HG03108 (cell line): ENCODE results near the gene GPD1L.
A peak's percentile ranks its signal among the peaks of the same experiment; 100 is the strongest.

ENCODE experiments used
- ATAC-seq: cut with Tn5 transposase; IDR thresholded peaks from one replicate; pipeline ENCODE4 v1.9.1; 2021; ENCODE audit warnings: moderate library complexity; ENCODE audit not compliant: unreplicated experiment

Gene GPD1L

GRCh38 chr3:32132706-32133105, 26.3 kb downstream of the GPD1L start:
- ATAC-seq, result no peak

DNA sequence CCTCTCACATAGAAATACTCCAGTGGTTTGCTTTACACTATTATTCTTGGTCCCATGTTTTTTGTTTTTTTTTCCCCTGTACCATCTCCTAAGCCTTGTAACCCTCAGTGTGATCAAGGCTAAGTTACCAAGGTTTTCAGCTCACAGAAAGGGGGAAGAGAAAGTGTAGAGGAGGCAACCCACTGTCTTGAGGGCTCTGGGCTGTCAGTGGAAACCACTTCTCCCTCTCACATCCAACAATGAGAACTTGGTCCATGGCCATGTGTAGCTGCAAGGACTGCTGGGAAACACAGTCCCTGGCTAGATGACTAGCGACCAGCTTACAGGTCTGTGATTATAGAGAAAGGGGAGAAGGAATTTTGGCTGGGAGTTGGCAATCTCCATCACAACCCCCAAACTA, 30.3 kb downstream of the GPD1L start:
- no peak for ATAC-seq

- ATAC-seq, result no peak
Measured at GRCh38 chr3:32137870-32138269, 31.4 kb downstream of the GPD1L start.

DNA sequence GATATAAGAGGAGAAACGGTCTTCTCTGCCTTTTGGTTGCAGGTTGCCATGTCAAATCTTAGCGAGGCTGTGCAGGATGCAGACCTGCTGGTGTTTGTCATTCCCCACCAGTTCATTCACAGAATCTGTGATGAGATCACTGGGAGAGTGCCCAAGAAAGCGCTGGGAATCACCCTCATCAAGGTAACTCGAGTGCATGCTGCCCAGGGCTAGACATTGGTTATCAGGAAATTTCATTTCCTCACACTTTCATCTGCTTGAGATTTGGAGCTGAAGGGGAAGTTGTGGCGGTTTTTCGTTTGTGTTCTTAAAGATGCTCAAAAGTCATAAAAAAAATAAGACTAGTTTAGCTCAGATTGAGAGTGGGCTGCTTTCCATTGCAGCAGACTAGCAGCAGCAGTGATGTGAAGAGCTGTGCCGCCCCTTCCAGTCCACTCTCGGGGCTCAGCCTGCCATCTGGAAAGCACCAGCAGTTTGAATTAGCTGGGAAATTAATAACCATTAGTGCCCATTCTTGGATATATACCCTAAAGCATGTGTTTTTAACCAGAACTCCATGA, 32.2 kb downstream of the GPD1L start:
- peak; percentile 56 for ATAC-seq

DNA sequence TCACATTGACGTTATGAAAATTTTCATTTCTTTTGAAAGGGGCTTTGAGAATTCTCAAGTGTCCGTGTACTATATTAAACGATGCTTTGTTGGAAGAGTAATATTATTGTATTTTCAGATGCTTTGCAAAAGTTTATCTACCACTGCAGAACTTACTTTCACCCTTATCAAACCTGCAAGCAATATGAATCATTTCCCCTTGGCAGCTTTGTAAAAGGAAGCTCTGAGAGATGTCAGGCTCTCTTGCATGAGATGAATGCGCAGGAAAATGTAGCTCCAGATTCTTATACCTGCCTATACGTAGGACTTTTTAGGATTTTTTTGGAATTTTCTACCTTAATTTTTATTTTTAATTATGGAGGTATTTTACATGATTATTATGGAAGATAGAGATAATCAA, 34.5 kb downstream of the GPD1L start:
- no peak for ATAC-seq

DNA sequence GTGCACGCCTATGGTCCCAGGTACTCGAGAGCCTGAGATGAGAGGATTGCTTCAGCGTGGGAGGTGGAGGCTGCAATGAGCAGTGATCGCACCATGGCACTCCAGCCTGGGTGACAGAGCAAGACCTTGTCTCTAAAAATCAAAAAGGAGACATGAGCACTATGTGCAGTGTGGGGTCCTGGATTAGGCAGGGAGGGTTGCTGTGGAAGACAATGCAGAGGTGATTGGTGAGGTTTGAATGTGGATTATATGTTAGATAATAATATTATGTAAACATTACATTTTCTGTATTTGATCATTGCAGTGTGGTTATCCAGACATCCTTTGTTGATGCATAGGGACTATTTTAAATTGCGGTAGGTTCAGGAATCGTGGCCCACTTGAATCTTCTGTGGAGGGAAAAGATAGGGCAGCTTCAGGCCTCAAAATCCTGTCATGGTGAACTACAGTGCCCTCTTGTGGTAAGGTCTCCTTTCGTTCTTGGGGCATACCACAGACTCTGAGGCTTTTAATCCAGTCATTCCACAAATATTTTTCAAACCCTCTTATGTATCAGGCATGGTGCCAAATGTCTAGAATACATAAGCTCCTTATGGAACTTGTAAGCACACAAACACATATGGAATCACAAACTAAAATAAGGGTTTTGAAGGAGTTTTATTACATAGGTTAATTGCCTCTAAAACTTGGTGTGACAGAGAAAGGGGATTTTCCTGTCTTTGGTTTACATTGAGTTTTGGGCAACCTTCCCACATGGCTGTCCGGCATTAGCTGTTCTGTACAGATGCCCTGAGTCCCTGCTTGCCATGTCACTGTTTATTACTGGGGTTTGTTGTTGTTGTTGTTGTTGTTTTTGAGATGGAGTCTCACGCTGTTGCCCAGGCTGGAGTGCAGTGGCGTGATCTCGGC, 37.7 kb downstream of the GPD1L start:
- ATAC-seq, result no peak

DNA sequence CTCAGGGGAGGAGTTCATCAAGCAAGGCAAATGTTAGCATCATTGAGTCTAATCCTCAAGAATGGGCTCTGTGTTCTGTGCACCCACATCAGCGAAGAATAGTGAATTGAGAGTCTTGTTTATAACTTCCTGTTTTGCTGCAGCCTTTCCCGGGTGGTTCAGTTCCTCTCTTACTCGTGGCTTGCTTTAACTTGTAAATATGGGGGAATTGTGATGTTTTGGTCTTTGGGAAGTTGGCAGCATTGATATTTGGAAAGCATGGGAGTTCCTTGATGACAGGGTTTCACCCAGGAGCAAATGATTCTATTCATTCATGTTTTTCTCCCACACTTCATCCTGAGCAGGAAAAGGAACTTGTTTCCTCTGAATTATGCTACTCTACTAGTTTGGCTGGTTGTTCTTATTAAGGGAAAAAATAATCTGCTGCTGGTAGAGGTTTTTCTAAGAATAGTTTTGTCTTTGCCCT, 40.4 kb downstream of the GPD1L start:
- no peak for ATAC-seq

DNA sequence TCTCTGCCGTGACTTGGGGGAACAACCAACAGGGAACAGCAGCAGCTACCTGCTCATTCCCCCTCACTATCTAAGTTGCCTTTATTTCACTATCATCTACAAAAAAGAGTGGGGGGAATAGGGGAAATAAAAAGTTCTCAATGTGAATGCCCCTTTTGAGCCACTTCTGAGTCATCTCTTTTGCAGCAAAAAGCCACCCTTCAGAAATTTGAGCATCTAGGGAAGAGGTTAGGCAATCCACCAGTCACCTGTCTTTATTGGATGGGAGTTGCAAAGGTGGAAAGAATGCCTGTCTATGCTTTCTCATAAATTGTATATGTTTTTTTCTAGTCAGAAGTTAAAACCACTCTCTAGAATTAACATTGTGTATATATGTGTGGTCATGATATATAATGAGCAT, 41.1 kb downstream of the GPD1L start:
- ATAC-seq, result no peak

GRCh38 chr3:32147933-32148332, 41.5 kb downstream of the GPD1L start:
- no peak for ATAC-seq

- no peak for ATAC-seq
Measured at GRCh38 chr3:32148351-32148750, 41.9 kb downstream of the GPD1L start.

DNA sequence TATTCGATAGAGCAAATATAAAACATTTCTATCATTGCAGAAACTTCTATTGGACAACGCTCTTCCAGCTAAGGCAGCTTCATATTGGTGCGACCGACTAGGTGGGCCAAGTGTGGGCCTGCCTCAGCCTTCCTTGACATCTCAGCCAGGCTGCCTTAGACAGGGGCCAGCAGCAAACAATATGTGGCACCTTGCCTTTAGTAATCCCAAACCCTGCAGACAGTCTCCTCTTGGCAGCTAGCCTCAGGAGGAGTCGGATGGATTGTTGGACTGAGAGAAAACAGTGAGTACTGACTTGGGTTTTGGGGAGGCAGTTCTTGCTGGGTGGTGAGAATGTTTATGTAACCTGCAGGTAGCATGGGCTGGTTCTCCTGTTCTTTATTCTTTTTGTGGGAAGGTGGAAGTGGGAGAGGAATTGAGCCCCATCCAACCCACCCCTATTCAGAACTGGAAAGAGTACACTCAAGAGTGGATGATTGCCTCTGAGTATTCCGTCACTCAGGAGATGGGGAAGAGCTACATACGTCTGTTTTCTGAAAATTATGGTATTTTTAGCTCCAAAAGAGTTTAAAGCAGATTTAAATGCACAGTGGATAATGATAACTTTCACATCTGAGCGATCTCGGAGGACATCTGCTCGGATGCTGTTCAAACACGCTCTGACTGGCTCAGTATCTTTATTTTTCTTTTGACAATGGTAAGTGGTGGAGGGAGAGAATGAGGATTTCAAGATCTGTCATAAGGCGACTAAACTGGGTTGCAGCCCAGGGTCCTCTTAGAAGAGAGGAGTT, 47.2 kb downstream of the GPD1L start:
- ATAC-seq, result no peak

DNA sequence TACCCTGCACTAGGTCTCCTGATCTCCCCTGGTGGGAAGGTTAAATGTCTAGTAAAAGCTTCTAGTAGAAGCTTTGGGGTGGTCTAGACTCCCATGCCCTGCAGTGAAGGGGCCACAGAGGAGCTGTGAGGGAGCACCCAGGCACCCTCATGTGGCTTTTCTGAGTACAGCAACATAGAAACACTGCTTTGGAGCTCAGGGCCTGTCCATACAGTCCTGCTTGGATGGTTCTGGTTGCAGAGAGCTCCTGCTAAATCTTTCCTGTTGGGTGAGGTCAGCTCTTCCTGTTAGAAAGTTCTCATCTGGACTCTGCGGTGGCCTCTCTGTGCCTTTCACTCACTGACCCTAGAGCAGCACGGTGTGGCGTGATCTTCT, 47.8 kb downstream of the GPD1L start:
- ATAC-seq, result no peak

DNA sequence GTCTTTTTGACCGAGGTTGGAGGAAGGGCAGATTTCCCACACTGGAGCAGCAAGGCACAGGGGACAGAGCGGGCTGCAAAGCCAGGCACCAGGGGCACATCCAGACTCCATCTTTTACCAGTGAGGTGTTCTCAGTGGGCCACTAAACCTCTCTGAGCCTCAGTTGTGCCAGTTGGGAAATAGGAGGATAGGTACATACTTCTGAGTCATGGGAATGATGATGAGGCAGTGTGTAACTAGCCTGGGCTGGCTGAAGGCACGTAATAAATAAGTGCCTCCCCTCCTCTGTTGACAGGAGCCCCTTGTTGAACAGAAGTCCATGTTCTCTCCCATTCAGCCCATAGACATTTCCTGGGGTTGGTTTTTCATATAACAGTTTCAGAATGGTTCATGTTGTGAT, 48.7 kb downstream of the GPD1L start:
- no peak for ATAC-seq

DNA sequence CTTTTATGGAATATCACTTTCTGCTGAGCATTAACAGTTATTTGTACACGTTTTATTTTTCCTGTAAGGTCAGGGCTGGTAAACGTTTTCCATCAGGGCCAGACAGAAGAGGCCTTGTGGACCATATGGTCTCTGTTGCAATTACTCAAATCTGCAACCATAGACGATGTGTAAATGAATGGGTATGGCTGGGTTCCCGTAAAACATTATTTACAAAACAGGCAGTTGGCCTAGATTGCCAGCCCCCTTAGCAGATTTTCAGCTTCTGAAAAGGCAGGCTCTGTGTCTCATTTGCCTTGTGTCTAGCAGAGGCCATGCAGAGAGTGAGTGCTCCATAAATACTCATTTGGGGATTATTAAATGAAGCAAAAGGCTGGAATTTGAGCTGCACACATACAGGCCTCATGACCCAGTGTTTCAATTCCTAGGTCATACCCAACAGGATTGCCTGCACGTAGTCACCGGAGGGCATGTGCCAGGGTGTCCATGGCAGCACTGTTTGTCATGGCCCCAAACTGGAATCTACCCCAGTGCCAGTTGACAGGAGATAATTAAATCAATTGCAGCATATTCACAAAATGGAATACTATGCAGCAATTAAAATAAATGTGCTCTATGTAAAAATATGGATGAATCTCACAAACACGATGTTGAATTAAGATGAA, 51.3 kb downstream of the GPD1L start:
- ATAC-seq, result no peak

GRCh38 chr3:32160706-32161214, 54.3 kb downstream of the GPD1L start:
- no peak for ATAC-seq

DNA sequence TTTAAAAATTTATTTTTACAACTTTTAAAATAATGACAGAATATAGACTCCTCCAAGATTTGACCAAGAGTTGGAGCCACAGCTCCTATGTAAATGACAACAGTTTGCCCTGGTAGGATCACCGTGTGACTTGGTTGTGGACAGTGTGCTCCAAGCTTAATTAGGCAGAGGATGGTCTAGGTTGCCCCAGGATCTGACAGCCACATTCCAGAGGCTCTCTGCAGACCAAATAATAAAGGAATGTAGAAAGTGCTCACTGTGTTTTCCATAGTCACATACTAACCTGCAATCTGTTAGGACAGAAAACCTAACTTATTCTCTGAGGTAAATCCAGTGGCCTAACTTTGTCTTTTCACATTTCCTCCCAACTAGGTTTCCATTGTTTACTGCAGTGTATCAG, 59.0 kb downstream of the GPD1L start:
- no peak for ATAC-seq

DNA sequence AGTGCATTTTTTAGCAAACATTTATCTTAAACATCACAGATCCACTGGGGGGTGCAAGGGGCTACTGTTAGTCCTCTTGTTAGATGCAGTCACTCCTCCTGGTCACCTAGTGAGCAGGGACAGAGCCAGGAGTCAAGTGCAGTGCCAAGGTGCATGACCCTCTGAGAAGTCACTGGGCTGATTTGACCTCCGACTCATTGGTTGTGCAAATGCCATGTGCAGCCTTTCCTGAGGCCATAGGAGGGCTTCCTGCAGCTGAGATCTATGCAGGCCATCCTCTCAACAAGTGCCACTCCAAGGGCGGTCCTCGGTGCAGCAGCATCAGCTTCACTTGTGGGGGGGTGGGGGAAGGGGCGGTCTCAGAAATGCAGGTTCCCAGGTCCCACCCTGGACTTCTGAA, 60.2 kb downstream of the GPD1L start:
- no peak for ATAC-seq

DNA sequence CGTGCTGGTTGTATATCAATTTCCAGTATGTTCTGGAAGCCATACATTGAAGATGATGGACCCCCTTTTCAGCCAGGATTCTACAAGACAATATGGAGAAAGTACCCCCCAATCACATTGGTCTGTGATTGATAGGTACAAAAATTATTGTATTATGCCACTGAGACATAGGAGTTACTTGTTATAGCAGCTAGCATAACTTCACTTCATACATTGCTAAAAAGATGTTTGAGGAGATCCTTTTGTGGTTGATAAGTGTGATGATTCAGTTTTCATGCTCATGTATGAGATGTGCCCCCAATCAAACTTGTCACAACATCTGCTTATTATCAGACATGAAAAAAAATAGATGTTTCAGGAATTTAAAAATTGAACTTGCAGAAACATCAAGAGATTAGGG, 66.0 kb downstream of the GPD1L start:
- no peak for ATAC-seq

- ATAC-seq, result no peak
Measured at GRCh38 chr3:32175607-32176197, 69.3 kb downstream of the GPD1L start.

DNA sequence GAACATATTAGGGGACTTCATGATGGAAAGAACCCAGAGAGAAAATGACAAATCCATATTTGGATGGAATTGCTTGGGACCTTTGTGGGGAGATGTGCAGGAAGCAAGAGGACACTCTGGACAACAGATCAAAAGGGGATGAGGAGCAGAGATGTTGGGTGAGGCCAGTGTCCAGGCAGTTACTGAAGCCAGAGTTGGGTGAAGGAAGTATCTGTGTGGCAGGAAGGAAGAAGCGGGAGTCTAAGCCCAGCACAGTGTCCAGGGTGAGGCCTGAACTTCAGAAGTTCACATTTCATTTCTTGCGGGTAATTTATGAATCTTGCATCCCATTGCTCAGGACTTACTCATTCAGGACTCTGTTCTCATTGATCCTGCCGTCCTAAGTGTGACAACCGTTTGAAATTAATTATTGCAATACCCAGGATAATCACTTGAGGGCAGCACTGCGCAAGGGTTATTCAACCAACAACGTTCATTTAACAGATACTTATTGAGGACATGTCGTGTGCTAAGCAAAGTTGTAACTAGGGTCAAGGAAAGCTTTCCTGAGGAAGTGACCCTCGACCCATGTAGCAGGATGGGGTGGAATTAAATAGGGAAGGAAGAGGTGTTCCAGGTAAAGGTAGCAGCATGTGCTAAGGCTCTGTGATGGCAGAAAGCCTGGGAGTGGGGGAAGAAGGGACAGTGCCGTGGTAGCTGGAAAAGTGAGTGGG, 70.7 kb downstream of the GPD1L start:
- ATAC-seq, result no peak
